RWPE1 (cell line): ENCODE measurements around the gene LCN10.
"Not testable (repeated sequence)": the region's sequence is repeated elsewhere in the genome, so short reads cannot be mapped to it uniquely, and the experiment has no call there.

Source experiments
- CTCF ChIA-PET: fragments of 350-600 bp; sonication (Branson Sonifier 250); formaldehyde crosslinking; extraction: SDS; loops from one replicate; lab custom pipeline; 2021; lab: Yijun Ruan, JAX
- POLR2A ChIA-PET: fragments of 400-600 bp; formaldehyde crosslinking; extraction: SDS; loops from one replicate; lab custom pipeline; 2020; ENCODE audit warnings: antibody characterized with exemption; ENCODE audit not compliant: low non-redundant PET; lab: Yijun Ruan, JAX
- DNase-seq: peaks from one replicate; pipeline ENCODE4 v3.0.0; 2012; ENCODE audit warnings: low spot score
- H3K27ac ChIP-seq: fragments of 450-650 bp; 2 replicates; pipeline ENCODE4 v1.5.1; 2017
- TF ChIP-seq, protein P1 (sequence below): fragments of 450-650 bp; conservative IDR thresholded peaks from 2 replicates; pipeline ENCODE4 v1.5.1; 2017; ENCODE audit warnings: low read depth, mild to moderate bottlenecking

The LCN10 gene

DNA sequence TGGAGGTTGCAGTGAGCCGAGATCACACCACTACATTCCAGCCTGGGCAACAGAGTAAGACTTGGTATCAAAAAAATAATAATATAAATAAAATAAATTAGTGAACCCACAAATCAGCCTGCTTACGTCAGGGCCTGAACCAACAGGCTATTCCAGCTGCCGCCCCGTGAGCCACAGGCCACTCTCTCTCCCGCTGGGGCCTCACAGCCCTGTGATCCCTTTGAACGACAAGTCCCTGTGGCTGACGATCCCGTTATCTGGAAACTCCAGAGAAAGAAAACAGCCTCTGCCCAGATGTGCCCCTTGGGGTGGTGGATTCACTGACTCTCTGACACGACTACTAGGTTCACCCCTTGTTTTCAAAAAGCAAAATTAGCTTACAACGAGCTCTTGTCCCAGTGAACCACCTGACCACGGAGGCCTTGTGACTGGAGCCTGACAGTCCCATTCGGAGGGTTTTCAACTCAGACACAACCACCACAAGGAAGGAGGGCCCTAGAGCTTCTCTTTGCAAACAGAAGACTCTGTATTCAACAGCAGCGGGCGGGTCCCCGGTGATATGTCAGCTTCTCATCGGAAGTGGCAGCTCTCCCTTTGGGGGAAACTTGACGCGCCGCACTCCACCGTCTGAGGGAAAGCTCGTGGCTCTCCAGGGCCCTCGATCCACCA is 34.8 kb downstream of the LCN10 start:
- no peak overlapping the region for H3K27ac ChIP-seq
- ChIA-PET POLR2A (no interaction called here), CTCF (interaction anchor here (1.0 to 1.3 kb wide), 4 partner anchors 15 to 76 kb away, joined by 3 to 11 read pairs (median 3); no protein-coding TSS in a partner anchor)
- TF ChIP-seq, protein P1, sequence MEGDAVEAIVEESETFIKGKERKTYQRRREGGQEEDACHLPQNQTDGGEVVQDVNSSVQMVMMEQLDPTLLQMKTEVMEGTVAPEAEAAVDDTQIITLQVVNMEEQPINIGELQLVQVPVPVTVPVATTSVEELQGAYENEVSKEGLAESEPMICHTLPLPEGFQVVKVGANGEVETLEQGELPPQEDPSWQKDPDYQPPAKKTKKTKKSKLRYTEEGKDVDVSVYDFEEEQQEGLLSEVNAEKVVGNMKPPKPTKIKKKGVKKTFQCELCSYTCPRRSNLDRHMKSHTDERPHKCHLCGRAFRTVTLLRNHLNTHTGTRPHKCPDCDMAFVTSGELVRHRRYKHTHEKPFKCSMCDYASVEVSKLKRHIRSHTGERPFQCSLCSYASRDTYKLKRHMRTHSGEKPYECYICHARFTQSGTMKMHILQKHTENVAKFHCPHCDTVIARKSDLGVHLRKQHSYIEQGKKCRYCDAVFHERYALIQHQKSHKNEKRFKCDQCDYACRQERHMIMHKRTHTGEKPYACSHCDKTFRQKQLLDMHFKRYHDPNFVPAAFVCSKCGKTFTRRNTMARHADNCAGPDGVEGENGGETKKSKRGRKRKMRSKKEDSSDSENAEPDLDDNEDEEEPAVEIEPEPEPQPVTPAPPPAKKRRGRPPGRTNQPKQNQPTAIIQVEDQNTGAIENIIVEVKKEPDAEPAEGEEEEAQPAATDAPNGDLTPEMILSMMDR = no peak
- DNase-seq = no peak

DNA sequence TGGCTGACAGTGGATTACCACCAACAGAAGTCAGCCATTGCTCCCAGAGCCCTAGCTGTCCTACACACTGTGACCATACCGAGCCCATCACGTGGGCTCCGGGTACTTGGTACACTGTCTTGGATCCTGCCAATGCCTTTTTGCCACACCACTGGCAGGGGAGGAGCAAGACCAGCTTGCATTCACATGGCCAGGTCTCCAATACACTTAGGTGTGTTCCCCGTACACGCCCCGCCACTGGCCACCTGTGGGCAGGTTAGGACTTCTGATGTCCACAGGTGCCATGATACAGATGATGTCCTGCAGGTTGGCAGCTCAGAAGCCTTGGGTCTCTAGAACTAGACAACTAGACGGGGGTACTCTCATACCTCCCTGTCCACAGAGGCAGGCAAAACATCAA is 35.7 kb downstream of the LCN10 start:
- CTCF ChIA-PET = interaction anchor here (0.6 to 0.7 kb wide), 3 partner anchors 36 to 1720 kb away, joined by 4 read pairs; no protein-coding TSS in a partner anchor

DNA sequence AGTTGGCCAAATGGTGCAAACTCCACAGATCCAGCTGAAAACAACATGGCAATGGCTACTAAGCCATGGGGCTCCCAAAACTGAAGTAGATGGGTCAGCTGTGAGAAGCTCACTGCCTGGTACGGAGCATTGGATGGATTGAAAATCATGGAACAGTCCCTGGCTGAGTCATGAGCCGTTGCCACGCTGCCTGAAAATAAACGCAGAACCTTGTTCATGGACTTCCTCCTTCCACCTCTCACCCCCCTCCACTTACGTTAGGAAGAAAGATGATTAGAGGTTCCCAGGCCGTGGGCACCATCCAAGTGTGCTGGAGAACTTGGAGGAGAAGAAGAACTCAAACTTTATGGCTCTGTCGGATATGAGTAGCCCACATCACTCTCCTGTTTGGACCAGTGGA is 37.2 kb downstream of the LCN10 start:
- TF ChIP-seq, protein P1 = no peak
- ChIA-PET POLR2A (no interaction called here), CTCF (interaction anchor here (0.6 to 1.2 kb wide), 2 partner anchors 9 to 15 kb away, joined by 3 read pairs; no protein-coding TSS in a partner anchor)
- no peak overlapping the region for H3K27ac ChIP-seq
- no peak for DNase-seq

More for the DNA sequence above, 35.7 kb downstream of the LCN10 start:
- no peak overlapping the region for H3K27ac ChIP-seq
- POLR2A ChIA-PET = no interaction called here
- DNase-seq = no peak
- TF ChIP-seq, protein P1 = no peak

DNA sequence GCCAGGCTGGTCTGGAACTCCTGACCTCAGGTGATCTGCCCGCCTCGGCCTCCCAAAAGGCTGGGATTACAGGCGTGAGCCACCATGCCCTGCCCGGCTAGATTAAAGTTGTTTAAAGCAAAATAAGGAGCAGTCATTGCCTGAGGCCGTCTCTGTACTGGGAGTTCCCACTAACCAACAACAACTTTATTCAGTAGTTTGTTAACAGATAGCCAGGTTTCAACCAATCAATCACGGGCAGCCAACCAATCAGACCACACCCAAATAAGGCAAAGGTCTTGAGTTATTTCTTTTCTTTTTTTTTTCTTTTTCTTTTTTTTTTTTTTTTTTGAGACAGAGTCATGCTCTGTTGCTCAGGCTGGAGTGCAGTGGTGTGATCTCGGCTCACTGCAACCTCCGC is 38.0 kb downstream of the LCN10 start:
- POLR2A ChIA-PET, DNase-seq, H3K27ac ChIP-seq: not testable (repeated sequence)
- CTCF ChIA-PET = interaction anchor here (0.6 to 1.2 kb wide), 3 partner anchors 10 to 341 kb away, joined by 3 read pairs; no protein-coding TSS in a partner anchor

DNA sequence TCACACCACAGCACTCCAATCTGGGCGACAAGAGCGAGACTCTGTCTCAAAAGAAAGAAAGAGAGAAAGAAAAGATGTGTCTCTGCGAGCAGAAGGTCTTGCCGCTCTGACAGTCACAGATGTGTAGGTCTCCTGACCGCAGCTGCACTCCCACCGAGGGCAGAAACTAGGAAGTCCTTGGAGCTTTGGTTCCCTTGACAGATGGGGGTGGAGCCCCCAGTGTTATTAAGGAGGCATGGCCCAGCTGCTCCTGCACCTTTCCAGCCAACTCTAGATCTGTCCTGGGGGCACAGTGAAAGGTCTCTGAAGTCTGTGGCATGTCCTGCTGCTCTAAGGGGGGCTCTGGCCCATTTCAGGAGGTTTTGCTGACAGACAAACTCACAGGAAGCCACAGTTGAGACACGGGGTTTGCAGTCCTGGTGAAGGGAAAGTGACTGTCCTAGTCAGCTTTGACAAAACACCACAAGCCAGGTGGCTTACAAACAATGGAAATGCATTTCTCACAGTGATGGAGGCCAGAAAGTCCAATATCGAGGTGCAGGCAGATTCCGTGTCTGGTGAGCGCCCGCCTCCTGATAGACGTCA is 39.4 kb downstream of the LCN10 start:
- CTCF ChIA-PET = no interaction called here

DNA sequence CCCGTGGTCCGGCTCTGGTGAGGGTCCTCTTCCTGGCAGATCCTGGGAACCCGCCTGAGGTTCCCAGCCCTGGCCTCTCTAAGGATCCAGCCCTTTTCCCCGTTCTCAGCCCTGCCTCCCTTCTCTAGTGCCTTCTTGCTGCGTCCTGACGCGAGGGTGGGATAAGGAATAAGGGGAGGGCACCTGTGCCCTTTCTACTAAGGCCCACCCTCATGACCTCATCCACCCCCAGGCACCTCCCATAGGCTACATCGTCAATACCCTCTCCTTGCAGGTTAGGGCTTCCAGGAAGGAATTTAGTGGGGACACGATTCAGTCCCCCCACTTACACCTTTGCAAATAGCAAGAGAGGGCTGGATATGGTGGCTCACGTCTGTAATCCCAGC is 41.1 kb downstream of the LCN10 start:
- CTCF ChIA-PET = interaction anchor here (0.7 kb wide), 1 partner anchor 30 kb away, joined by 5 read pairs; no protein-coding TSS in a partner anchor
- TF ChIP-seq, protein P1 = no peak
- DNase-seq = no peak
- POLR2A ChIA-PET = no interaction called here
- H3K27ac ChIP-seq = no peak overlapping the region

More for the DNA sequence above, 39.4 kb downstream of the LCN10 start:
- no peak overlapping the region for H3K27ac ChIP-seq
- TF ChIP-seq, protein P1 = no peak
- DNase-seq = no peak
- POLR2A ChIA-PET = interaction anchor here (0.6 kb wide), 1 partner anchor 214 kb away, joined by 3 read pairs; no protein-coding TSS in a partner anchor
